Dedifferentiated amniotic fluid mesenchymal stem cell (primary cell): ENCODE data around the gene NLGN2.

Experiments used
- DNase-seq: peaks from one replicate; pipeline ENCODE4 v3.0.0-alpha.2; 2016; ENCODE audit errors: extremely low spot score

Gene NLGN2

DNA sequence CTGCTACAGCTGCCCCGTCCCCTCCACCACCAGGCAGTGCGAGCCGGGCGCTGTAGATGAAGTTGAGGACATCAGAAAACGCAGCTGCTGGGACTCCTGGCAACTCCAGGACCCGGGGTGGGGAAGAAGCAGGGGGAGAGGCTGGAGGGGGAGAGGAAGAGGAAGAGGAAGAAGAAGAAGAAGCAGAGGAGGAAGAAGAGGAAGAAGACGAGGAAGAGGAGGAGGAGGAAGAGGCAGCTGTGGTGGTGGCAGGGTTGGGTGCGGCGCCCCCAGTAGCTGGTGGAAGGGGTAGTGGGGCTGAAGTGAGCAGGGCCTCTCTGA, 58.6 kb downstream of the NLGN2 start:
- DNase-seq = no peak

GRCh38 chr17:7466639-7467341, 59.1 kb downstream of the NLGN2 start:
- no peak for DNase-seq

DNA sequence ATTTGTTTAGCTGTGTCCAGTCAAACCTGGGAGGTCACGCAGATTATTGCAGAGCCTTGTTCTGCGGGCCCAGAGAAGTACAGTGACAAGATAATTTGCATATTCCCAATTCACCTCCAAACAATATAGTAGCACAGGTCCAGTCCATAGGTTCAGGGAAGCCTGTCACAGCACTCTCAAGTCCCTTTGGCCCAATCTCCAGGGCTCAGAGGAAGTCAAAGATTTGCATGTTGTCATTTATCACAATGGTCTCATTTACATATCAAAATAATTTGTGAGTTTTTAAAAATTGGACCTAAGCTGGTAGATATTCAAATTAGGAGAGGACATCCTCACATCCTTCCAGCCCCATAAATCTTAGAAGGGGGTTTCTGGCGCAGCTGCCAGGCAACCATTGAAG, 59.9 kb downstream of the NLGN2 start:
- DNase-seq = no peak

- DNase-seq = no peak
These were observed 60.6 kb downstream of the NLGN2 start for GRCh38 chr17:7468290-7468689.

DNA sequence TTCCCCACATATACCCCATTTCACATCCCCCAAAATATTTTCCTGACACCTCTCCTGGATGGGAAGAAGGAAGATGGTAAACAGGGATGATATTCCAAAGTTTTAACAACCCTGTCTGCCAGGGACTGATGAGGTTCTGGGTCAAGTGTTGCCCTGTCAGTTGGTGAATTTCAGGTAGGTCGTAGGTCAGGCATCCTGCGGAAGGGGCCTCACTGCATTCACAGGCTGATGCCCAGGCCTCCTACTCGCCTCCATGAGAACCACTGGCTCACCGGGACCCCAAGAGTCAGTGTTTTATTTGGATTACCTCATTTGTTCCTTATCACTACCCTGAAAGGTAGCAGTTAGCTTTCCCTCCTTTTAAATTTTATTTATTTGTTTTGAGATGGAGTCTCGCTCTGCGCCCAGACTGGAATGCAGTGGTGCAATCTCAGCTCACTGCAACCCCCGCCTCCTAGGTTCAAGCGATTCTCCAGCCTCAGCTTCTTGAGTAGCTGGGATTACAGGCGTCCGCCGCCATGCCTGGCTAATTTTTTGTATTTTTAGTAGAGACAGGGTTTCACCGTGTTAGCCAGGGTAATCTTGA, 61.3 kb downstream of the NLGN2 start:
- no peak for DNase-seq
